Glomerular visceral epithelial cell (primary cell): ENCODE data around the gene LINC00237.

Source experiments
- DNase-seq: peaks from one replicate; pipeline ENCODE4 v3.0.0-alpha.2; 2016; ENCODE audit errors: extremely low spot score

LINC00237 gene

GRCh38 chr20:21096321-21097043 is 9.7 kb downstream of the LINC00237 start:
- DNase-seq: no peak

GRCh38 chr20:21092806-21093205 is 13.4 kb downstream of the LINC00237 start:
- DNase-seq: no peak

- DNase-seq: no peak
Measured at GRCh38 chr20:21090721-21091120, 15.4 kb downstream of the LINC00237 start.

GRCh38 chr20:21090111-21090618 is 16.0 kb downstream of the LINC00237 start:
- no peak for DNase-seq

GRCh38 chr20:21089391-21089790 is 16.8 kb downstream of the LINC00237 start:
- no peak for DNase-seq

GRCh38 chr20:21087862-21088540 is 18.2 kb downstream of the LINC00237 start:
- DNase-seq: no peak

- DNase-seq: no peak
Measured at GRCh38 chr20:21083825-21084325, 22.3 kb downstream of the LINC00237 start.

- no peak for DNase-seq
Measured at GRCh38 chr20:21082584-21082983, 23.6 kb downstream of the LINC00237 start.

GRCh38 chr20:21077809-21078345 is 28.3 kb downstream of the LINC00237 start:
- no peak for DNase-seq

- no peak for DNase-seq
Measured at GRCh38 chr20:21076073-21076472, 30.1 kb downstream of the LINC00237 start.

GRCh38 chr20:21075471-21075870 is 30.7 kb downstream of the LINC00237 start:
- no peak for DNase-seq

GRCh38 chr20:21074605-21075336 is 31.4 kb downstream of the LINC00237 start:
- peak; percentile 68 for DNase-seq

- no peak for DNase-seq
Measured at GRCh38 chr20:21067255-21067654, 38.9 kb downstream of the LINC00237 start.

GRCh38 chr20:21064924-21065323 is 41.2 kb downstream of the LINC00237 start:
- no peak for DNase-seq

- no peak for DNase-seq
Measured at GRCh38 chr20:21063276-21063675, 42.9 kb downstream of the LINC00237 start.

GRCh38 chr20:21053002-21053762 is 53.0 kb downstream of the LINC00237 start:
- no peak for DNase-seq

GRCh38 chr20:21052686-21053001 is 53.5 kb downstream of the LINC00237 start:
- DNase-seq: no peak

GRCh38 chr20:21052241-21052640 is 53.9 kb downstream of the LINC00237 start:
- DNase-seq: no peak

GRCh38 chr20:21050710-21051109 is 55.4 kb downstream of the LINC00237 start:
- no peak for DNase-seq

GRCh38 chr20:21049305-21049828 is 56.8 kb downstream of the LINC00237 start:
- no peak for DNase-seq

- DNase-seq: peak; percentile 30
Measured at GRCh38 chr20:21048841-21049273, 57.3 kb downstream of the LINC00237 start.
